Fibroblast of mammary gland (primary cell): Measurements from ENCODE around the gene SHE.

Experiments used
- DNase-seq: peaks from one replicate; pipeline ENCODE4 v3.0.0-alpha.2; 2010; ENCODE audit warnings: low read depth
- H3K4me3 ChIP-seq: 2 replicates; pipeline ENCODE4 v1.5.1; 2011; ENCODE audit warnings: low read depth, mild to moderate bottlenecking, low read length, moderate library complexity; ENCODE audit not compliant: control insufficient read depth
- TF ChIP-seq, protein P1 (sequence below): conservative IDR thresholded peaks from 2 replicates; pipeline ENCODE4 v1.5.1; 2011; ENCODE audit warnings: low read depth, low read length, inconsistent platforms; ENCODE audit not compliant: control insufficient read depth, insufficient read depth

SHE gene

GRCh38 chr1:154453161-154453560 is 49.1 kb downstream of the SHE start:
- TF ChIP-seq, protein P1, sequence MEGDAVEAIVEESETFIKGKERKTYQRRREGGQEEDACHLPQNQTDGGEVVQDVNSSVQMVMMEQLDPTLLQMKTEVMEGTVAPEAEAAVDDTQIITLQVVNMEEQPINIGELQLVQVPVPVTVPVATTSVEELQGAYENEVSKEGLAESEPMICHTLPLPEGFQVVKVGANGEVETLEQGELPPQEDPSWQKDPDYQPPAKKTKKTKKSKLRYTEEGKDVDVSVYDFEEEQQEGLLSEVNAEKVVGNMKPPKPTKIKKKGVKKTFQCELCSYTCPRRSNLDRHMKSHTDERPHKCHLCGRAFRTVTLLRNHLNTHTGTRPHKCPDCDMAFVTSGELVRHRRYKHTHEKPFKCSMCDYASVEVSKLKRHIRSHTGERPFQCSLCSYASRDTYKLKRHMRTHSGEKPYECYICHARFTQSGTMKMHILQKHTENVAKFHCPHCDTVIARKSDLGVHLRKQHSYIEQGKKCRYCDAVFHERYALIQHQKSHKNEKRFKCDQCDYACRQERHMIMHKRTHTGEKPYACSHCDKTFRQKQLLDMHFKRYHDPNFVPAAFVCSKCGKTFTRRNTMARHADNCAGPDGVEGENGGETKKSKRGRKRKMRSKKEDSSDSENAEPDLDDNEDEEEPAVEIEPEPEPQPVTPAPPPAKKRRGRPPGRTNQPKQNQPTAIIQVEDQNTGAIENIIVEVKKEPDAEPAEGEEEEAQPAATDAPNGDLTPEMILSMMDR = no peak

DNA sequence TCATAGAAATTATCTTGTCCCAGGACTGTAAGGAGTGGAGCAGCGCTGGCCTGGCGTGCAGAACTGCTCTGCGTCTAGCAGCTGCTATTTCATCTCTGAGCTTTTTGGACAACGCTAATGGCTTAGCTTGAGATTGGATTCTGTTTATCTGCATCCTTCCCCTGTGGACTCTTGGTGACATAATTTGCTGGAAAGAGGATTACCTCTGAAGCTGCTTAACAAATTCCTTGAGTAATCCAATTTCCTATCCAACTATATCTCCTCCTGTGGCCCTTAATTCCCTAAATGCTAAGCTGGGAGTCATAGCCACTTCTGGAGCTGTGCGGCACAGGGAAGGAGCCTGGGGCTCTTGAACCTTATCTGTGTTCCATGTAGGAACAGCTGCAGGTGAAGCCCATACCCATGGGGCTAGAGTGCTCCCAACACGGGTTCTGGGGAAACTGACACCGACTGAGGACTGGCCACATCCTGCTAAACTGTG is 53.8 kb downstream of the SHE start:
- no peak for DNase-seq
- no peak overlapping the region for H3K4me3 ChIP-seq
- TF ChIP-seq, protein P1 = no peak

More at GRCh38 chr1:154453161-154453560, 49.1 kb downstream of the SHE start:
- H3K4me3 ChIP-seq = peak overlapping the region; percentile 1
- peak; percentile 38 for DNase-seq

DNA sequence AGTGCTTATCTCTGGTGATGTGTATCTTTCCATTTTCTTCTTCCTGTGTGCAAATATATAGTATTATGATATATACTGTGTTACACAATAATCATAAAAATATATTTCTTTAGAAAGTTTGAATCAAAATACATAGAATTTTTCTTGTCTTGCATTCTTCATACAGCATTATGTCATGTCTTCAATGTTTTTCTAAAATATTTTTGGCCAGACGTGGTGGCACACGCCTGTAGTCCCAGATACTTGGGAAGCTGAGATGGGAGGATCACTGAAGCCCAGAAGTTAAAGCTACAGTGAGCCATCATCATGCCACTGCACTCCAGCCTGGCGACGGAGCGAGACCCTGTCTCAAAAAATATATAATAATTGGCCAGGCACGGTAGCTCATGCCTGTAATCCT is 55.4 kb downstream of the SHE start:
- TF ChIP-seq, protein P1 = no peak
- DNase-seq = no peak
- no peak overlapping the region for H3K4me3 ChIP-seq

- TF ChIP-seq, protein P1 = no peak
- no peak overlapping the region for H3K4me3 ChIP-seq
- DNase-seq = peak; percentile 73
Measured at GRCh38 chr1:154446292-154446691, 55.9 kb downstream of the SHE start.

DNA sequence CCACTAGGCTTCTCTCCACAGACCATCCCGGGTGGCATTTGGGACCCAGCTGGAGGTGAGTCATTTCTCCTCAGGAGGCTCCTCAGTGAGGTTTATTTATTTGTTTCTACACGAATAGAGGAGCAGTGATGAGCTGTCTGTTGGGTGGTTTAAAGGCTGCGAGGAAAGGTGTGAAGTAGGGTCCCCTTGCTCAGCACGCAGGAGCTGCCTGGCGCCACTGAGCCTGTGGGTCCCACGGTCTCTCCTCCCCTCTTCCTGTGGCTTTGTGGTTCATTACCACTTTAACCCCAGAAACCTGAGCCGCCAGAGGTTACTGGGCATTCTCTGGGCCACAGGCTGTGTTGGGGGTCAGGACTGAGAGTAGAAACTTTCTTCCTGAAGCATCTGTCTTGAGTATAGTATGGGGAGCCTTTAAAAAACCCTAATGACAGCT is 57.2 kb downstream of the SHE start:
- H3K4me3 ChIP-seq = no peak overlapping the region
- TF ChIP-seq, protein P1 = no peak
- DNase-seq = peak; percentile 75

- H3K4me3 ChIP-seq = no peak overlapping the region
- TF ChIP-seq, protein P1 = no peak
- DNase-seq = no peak
Measured at GRCh38 chr1:154443274-154444013, 58.8 kb downstream of the SHE start.
